Measurements from ENCODE around the gene CLMP. TPM values are rescaled to one million over a fixed set of nuclear protein-coding genes. Genes with fewer than 3 reads are reported as not detected.

Gene CLMP
- polyA plus RNA-seq, 3 donors, result 0.33 TPM; not detected in 2

- Histone ChIP-seq H3K9ac (ENCODE audit: insufficient read depth, low read length, poor library complexity, severe bottlenecking) (no peak overlapping the region), H3K4me3 (replicated peaks in 1 of 3; ENCODE audit: low read depth in 2 of 3, low read length in 3 of 3) (no peak overlapping the region), H3K27me3 (ENCODE audit: control insufficient read depth in 2 of 2, insufficient read depth in 2 of 2, low read length in 2 of 2) (peaks cover 0 to 7% of the 10 kb centered on the region in 2 donors), H4K20me1 (ENCODE audit: insufficient read depth, low read length) (no peaks in the 10 kb centered on the region), H3K36me3 (replicated peaks in 1 of 2; ENCODE audit: control insufficient read depth in 1 of 2, insufficient read depth in 2 of 2, low read length in 2 of 2) (no peaks in the 10 kb centered on the region), H3K4me2 (replicated peaks; ENCODE audit: extremely low read depth, low read length, poor library complexity, severe bottlenecking) (no peak overlapping the region), H3K27ac (ENCODE audit: low read depth in 1 of 2, low read length in 2 of 2) (no peak overlapping the region), H3K4me1 (ENCODE audit: control insufficient read depth in 1 of 2, insufficient read depth in 2 of 2, low read length in 2 of 2) (no peaks in the 10 kb centered on the region), H3K79me2 (ENCODE audit: insufficient read depth, low read length) (no peaks in the 10 kb centered on the region), H2AFZ (ENCODE audit: insufficient read depth, low read depth, low read length, poor library complexity, severe bottlenecking) (no peak overlapping the region), H3K9me3 (replicated peaks in 1 of 2; ENCODE audit: control insufficient read depth in 1 of 2, insufficient read depth in 1 of 2, low read length in 2 of 2) (no peaks in the 10 kb centered on the region)
- no peaks in the 10 kb centered on the region for H3K4me1 Mint-ChIP-seq
- peaks cover 4 to 19% (median 9%) of the 10 kb centered on the region in 3 donors for H3K27me3 Mint-ChIP-seq (ENCODE audit: low read depth in 3 of 3)
- H3K9me3 Mint-ChIP-seq, result no peaks in the 10 kb centered on the region
- no peak for DNase-seq
- intact Hi-C loops (cut with micrococcal nuclease), result no loop called here
- no CpG with 5 or more reads among the region's 4 CpGs for WGBS (ENCODE audit: insufficient coverage)
- H3K36me3 Mint-ChIP-seq, result no peaks in the 10 kb centered on the region
- H3K27ac Mint-ChIP-seq, result no peak overlapping the region
- H3K4me3 Mint-ChIP-seq, result no peak overlapping the region
- no peak for TF ChIP-seq CTCF (IDR thresholded peaks at IDR 0.05)
These were observed 19.3 kb upstream of the CLMP start for GRCh38 chr11:123214396-123214795.

- H3K4me3 ChIP-seq (replicated peaks in 1 of 3; ENCODE audit: low read depth in 2 of 3, low read length in 3 of 3), result no peak overlapping the region
- Mint-ChIP-seq H3K4me3 (no peak overlapping the region), H3K27ac (no peak overlapping the region), H3K4me1 (no peaks in the 10 kb centered on the region), H3K9me3 (no peaks in the 10 kb centered on the region), H3K27me3 (ENCODE audit: low read depth in 3 of 3) (peaks cover 4 to 26% (median 12%) of the 10 kb centered on the region in 3 donors), H3K36me3 (no peaks in the 10 kb centered on the region)
- H3K36me3 ChIP-seq (replicated peaks in 1 of 2; ENCODE audit: control insufficient read depth in 1 of 2, insufficient read depth in 2 of 2, low read length in 2 of 2), result no peaks in the 10 kb centered on the region
- no peak overlapping the region for H3K27ac ChIP-seq (ENCODE audit: low read depth in 1 of 2, low read length in 2 of 2)
- no peaks in the 10 kb centered on the region for H4K20me1 ChIP-seq (ENCODE audit: insufficient read depth, low read length)
- intact Hi-C loops (cut with micrococcal nuclease), result no loop called here
- no peak overlapping the region for H2AFZ ChIP-seq (ENCODE audit: insufficient read depth, low read depth, low read length, poor library complexity, severe bottlenecking)
- no peak overlapping the region for H3K4me2 ChIP-seq (replicated peaks; ENCODE audit: extremely low read depth, low read length, poor library complexity, severe bottlenecking)
- no peaks in the 10 kb centered on the region for H3K79me2 ChIP-seq (ENCODE audit: insufficient read depth, low read length)
- TF ChIP-seq CTCF (IDR thresholded peaks at IDR 0.05), result no peak
- H3K4me1 ChIP-seq (ENCODE audit: control insufficient read depth in 1 of 2, insufficient read depth in 2 of 2, low read length in 2 of 2), result no peaks in the 10 kb centered on the region
- H3K27me3 ChIP-seq (ENCODE audit: control insufficient read depth in 2 of 2, insufficient read depth in 2 of 2, low read length in 2 of 2), result peaks cover 0 to 7% of the 10 kb centered on the region in 2 donors
- no peak overlapping the region for H3K9ac ChIP-seq (ENCODE audit: insufficient read depth, low read length, poor library complexity, severe bottlenecking)
- WGBS (ENCODE audit: insufficient coverage), result no CpG with 5 or more reads among the region's 11 CpGs
- no peaks in the 10 kb centered on the region for H3K9me3 ChIP-seq (replicated peaks in 1 of 2; ENCODE audit: control insufficient read depth in 1 of 2, insufficient read depth in 1 of 2, low read length in 2 of 2)
- DNase-seq, result no peak
These were observed 18.3 kb upstream of the CLMP start for GRCh38 chr11:123213307-123213771.
